Naive B cell (primary cell): ENCODE measurements around the gene PLD1. TPM values are rescaled to one million over a fixed set of nuclear protein-coding genes. Genes with fewer than 3 reads are reported as not detected.

Experiments used
- ATAC-seq, 2 donors: fragments of 150-1000 bp; cut with Tn5 transposase; 2 replicates each; pipeline ENCODE4 v1.10.0; 2021; ENCODE audit warnings: low read depth in 2 of 2, mild to moderate bottlenecking in 2 of 2, moderate library complexity in 2 of 2
- DNase-seq: peaks from one replicate; pipeline ENCODE4 v3.0.0; 2022
- H3K27ac Mint-ChIP-seq, 6 donors: one replicate each; pipeline ENCODE4 v1.8.0; 2020 to 2022; ENCODE audit warnings: mild to moderate bottlenecking in 6 of 6, mixed read lengths in 6 of 6, moderate library complexity in 5 of 6, inconsistent platforms in 2 of 6
- H3K27me3 Mint-ChIP-seq, 3 donors: one replicate each; pipeline ENCODE4 v1.8.0; 2021 to 2022; ENCODE audit warnings: mixed read lengths in 3 of 3, mild to moderate bottlenecking in 1 of 3
- H3K36me3 Mint-ChIP-seq, 2 donors: one replicate each; pipeline ENCODE4 v1.8.0; 2020 to 2022; ENCODE audit warnings: mixed read lengths in 2 of 2, inconsistent platforms in 1 of 2, mild to moderate bottlenecking in 1 of 2
- H3K4me1 Mint-ChIP-seq, 3 donors: one replicate each; pipeline ENCODE4 v1.8.0; 2020 to 2022; ENCODE audit warnings: mixed read lengths in 3 of 3, inconsistent platforms in 1 of 3, mild to moderate bottlenecking in 1 of 3, moderate library complexity in 1 of 3
- H3K4me3 Mint-ChIP-seq, 8 donors: one replicate each; pipeline ENCODE4 v1.8.0; 2020 to 2022; ENCODE audit warnings: mild to moderate bottlenecking in 8 of 8, mixed read lengths in 8 of 8, moderate library complexity in 8 of 8, inconsistent platforms in 2 of 8
- H3K9me3 Mint-ChIP-seq, 7 donors: one replicate each; pipeline ENCODE4 v1.8.0; 2020 to 2022; ENCODE audit warnings: mixed read lengths in 7 of 7, mild to moderate bottlenecking in 5 of 7, inconsistent platforms in 2 of 7, moderate library complexity in 1 of 7
- polyA plus RNA-seq, 6 donors: library from polyadenylated mRNA; unstranded; fragments of 300-500 nt; fragmentation: Illumina TruSeq; gene quantifications; one replicate each; pipeline ENCODE4 v1.2.3, GENCODE V29; 2021; ENCODE audit warnings: low read depth in 6 of 6

The PLD1 gene
- polyA plus RNA-seq, 6 donors from 2014 or later = not detected

GRCh38 chr3:171778493-171778892 lies 31.8 kb downstream of the PLD1 start:
- Mint-ChIP-seq H3K4me1 (no peaks in the 10 kb centered on the region), H3K9me3 (no peaks in the 10 kb centered on the region), H3K4me3 (no peak overlapping the region), H3K27ac (no peak overlapping the region), H3K36me3 (no peaks in the 10 kb centered on the region), H3K27me3 (no peaks in the 10 kb centered on the region)
- DNase-seq = no peak
- no peak for ATAC-seq

GRCh38 chr3:171777596-171777995 lies 32.7 kb downstream of the PLD1 start:
- H3K4me3 Mint-ChIP-seq = no peak overlapping the region
- H3K9me3 Mint-ChIP-seq = no peaks in the 10 kb centered on the region
- no peaks in the 10 kb centered on the region for H3K27me3 Mint-ChIP-seq
- ATAC-seq = no peak
- peak overlapping the region in 1 of 6 donors; percentile 33 for H3K27ac Mint-ChIP-seq
- no peaks in the 10 kb centered on the region for H3K36me3 Mint-ChIP-seq
- no peak for DNase-seq
- H3K4me1 Mint-ChIP-seq = no peaks in the 10 kb centered on the region

- H3K9me3 Mint-ChIP-seq = no peaks in the 10 kb centered on the region
- ATAC-seq = no peak
- H3K4me1 Mint-ChIP-seq = no peaks in the 10 kb centered on the region
- H3K36me3 Mint-ChIP-seq = no peaks in the 10 kb centered on the region
- H3K27ac Mint-ChIP-seq = peak overlapping the region in 1 of 6 donors; percentile 33
- H3K27me3 Mint-ChIP-seq = no peaks in the 10 kb centered on the region
- no peak for DNase-seq
- no peak overlapping the region for H3K4me3 Mint-ChIP-seq
These were observed 33.3 kb downstream of the PLD1 start for GRCh38 chr3:171776839-171777583.

- no peaks in the 10 kb centered on the region for H3K4me1 Mint-ChIP-seq
- H3K9me3 Mint-ChIP-seq = no peaks in the 10 kb centered on the region
- no peak for DNase-seq
- H3K36me3 Mint-ChIP-seq = no peaks in the 10 kb centered on the region
- no peak for ATAC-seq
- H3K4me3 Mint-ChIP-seq = no peak overlapping the region
- no peaks in the 10 kb centered on the region for H3K27me3 Mint-ChIP-seq
- no peak overlapping the region for H3K27ac Mint-ChIP-seq
These were observed 33.9 kb downstream of the PLD1 start for GRCh38 chr3:171776411-171776810.

GRCh38 chr3:171775943-171776342 lies 34.3 kb downstream of the PLD1 start:
- no peak for DNase-seq
- no peak for ATAC-seq
- Mint-ChIP-seq H3K36me3 (no peaks in the 10 kb centered on the region), H3K27ac (no peak overlapping the region), H3K4me3 (no peak overlapping the region), H3K4me1 (no peaks in the 10 kb centered on the region), H3K27me3 (no peaks in the 10 kb centered on the region), H3K9me3 (no peaks in the 10 kb centered on the region)

GRCh38 chr3:171774521-171774920 lies 35.8 kb downstream of the PLD1 start:
- no peak for ATAC-seq
- H3K4me3 Mint-ChIP-seq = no peak overlapping the region

GRCh38 chr3:171772427-171773056 lies 37.7 kb downstream of the PLD1 start:
- Mint-ChIP-seq H3K4me3 (no peak overlapping the region), H3K27ac (no peak overlapping the region), H3K4me1 (no peaks in the 10 kb centered on the region), H3K9me3 (no peaks in the 10 kb centered on the region), H3K36me3 (no peaks in the 10 kb centered on the region), H3K27me3 (no peaks in the 10 kb centered on the region)
- no peak for ATAC-seq
- peak; percentile 2 for DNase-seq

More at GRCh38 chr3:171774521-171774920, 35.8 kb downstream of the PLD1 start:
- Mint-ChIP-seq H3K36me3 (no peaks in the 10 kb centered on the region), H3K27me3 (no peaks in the 10 kb centered on the region), H3K27ac (no peak overlapping the region), H3K4me1 (no peaks in the 10 kb centered on the region), H3K9me3 (no peaks in the 10 kb centered on the region)
- DNase-seq = no peak

GRCh38 chr3:171770689-171771620 lies 39.3 kb downstream of the PLD1 start:
- DNase-seq = no peak
- Mint-ChIP-seq H3K4me1 (no peaks in the 10 kb centered on the region), H3K4me3 (no peak overlapping the region), H3K36me3 (no peaks in the 10 kb centered on the region), H3K27me3 (no peaks in the 10 kb centered on the region), H3K9me3 (no peaks in the 10 kb centered on the region), H3K27ac (no peak overlapping the region)
- no peak for ATAC-seq

- H3K4me1 Mint-ChIP-seq = no peaks in the 10 kb centered on the region
- no peak overlapping the region for H3K4me3 Mint-ChIP-seq
- no peak overlapping the region for H3K27ac Mint-ChIP-seq
These were observed 40.8 kb downstream of the PLD1 start for GRCh38 chr3:171769461-171769860.

GRCh38 chr3:171768986-171769385 lies 41.3 kb downstream of the PLD1 start:
- no peaks in the 10 kb centered on the region for H3K27me3 Mint-ChIP-seq
- no peak overlapping the region for H3K27ac Mint-ChIP-seq
- H3K36me3 Mint-ChIP-seq = no peaks in the 10 kb centered on the region
- no peak for DNase-seq
- H3K9me3 Mint-ChIP-seq = no peaks in the 10 kb centered on the region
- H3K4me1 Mint-ChIP-seq = no peaks in the 10 kb centered on the region
- no peak for ATAC-seq
- no peak overlapping the region for H3K4me3 Mint-ChIP-seq

More at GRCh38 chr3:171769461-171769860, 40.8 kb downstream of the PLD1 start:
- no peaks in the 10 kb centered on the region for H3K27me3 Mint-ChIP-seq
- no peak for DNase-seq
- no peaks in the 10 kb centered on the region for H3K36me3 Mint-ChIP-seq
- no peaks in the 10 kb centered on the region for H3K9me3 Mint-ChIP-seq
- ATAC-seq = no peak

GRCh38 chr3:171768281-171768900 lies 41.9 kb downstream of the PLD1 start:
- Mint-ChIP-seq H3K27me3 (no peaks in the 10 kb centered on the region), H3K4me3 (no peak overlapping the region), H3K4me1 (no peaks in the 10 kb centered on the region), H3K9me3 (no peaks in the 10 kb centered on the region), H3K36me3 (no peaks in the 10 kb centered on the region), H3K27ac (no peak overlapping the region)
- ATAC-seq = no peak
- DNase-seq = no peak

GRCh38 chr3:171765511-171765887 lies 44.8 kb downstream of the PLD1 start:
- ATAC-seq (no peak), DNase-seq (no peak)
- Mint-ChIP-seq H3K4me3 (no peak overlapping the region), H3K27me3 (peaks cover 0 to 18% (median 3%) of the 10 kb centered on the region in 3 donors), H3K27ac (no peak overlapping the region), H3K9me3 (no peaks in the 10 kb centered on the region), H3K4me1 (no peaks in the 10 kb centered on the region), H3K36me3 (no peaks in the 10 kb centered on the region)

- Mint-ChIP-seq H3K9me3 (no peaks in the 10 kb centered on the region), H3K4me1 (no peaks in the 10 kb centered on the region), H3K27ac (no peak overlapping the region), H3K4me3 (no peak overlapping the region), H3K27me3 (peaks cover 0 to 21% (median 8%) of the 10 kb centered on the region in 3 donors), H3K36me3 (no peaks in the 10 kb centered on the region)
- DNase-seq (no peak), ATAC-seq (no peak)
These were observed 46.9 kb downstream of the PLD1 start for GRCh38 chr3:171763392-171763791.
